SK-N-SH (cell line): ENCODE data around the gene HTR1E. TPM values are rescaled to one million over a fixed set of nuclear protein-coding genes. Genes with fewer than 3 reads are reported as not detected.

ENCODE experiments used
- CTCF ChIA-PET: fragments of 300-600, 350-600 bp; formaldehyde crosslinking; extraction: SDS; loops from one replicate; lab custom pipeline; 2021; lab: Yijun Ruan, JAX
- POLR2A ChIA-PET: fragments of 350-600 bp; sonication (Branson Sonifier 250); formaldehyde crosslinking; extraction: SDS; loops from one replicate; lab custom pipeline; 2020; ENCODE audit warnings: antibody characterized with exemption, inconsistent platforms; lab: Yijun Ruan, JAX
- DNase-seq: peaks from one replicate; pipeline ENCODE4 v3.0.0; 2012
- H2AFZ ChIP-seq: fragments of 200-600 bp; sonication (generic); 2 replicates; pipeline ENCODE4 v1.8.1; 2016; ENCODE audit warnings: antibody characterized with exemption, mild to moderate bottlenecking, low read depth
- H3F3A ChIP-seq: fragments of 200-600 bp; sonication (generic); replicated peaks from 2 replicates; pipeline ENCODE3; 2016; ENCODE audit warnings: antibody characterized with exemption, mild to moderate bottlenecking; ENCODE audit not compliant: insufficient read depth
- H3K27ac ChIP-seq, 2 experiments: fragments of 200-500 bp in 1 of 2; fragments of 200-600 bp in 1 of 2; sonication (Bioruptor generic) in 1 of 2; sonication (generic), shearing (Covaris generic) in 1 of 2; 2 replicates each; pipeline versions ENCODE4 v1.5.1 to v1.6.1; 2014 to 2016; ENCODE audit warnings: low read depth in 2 of 2, inconsistent platforms in 1 of 2, low read length in 1 of 2, mild to moderate bottlenecking in 1 of 2, mixed read lengths in 1 of 2
- H3K27me3 ChIP-seq: fragments of 200-600 bp; sonication (generic), shearing (Covaris generic); 2 replicates; pipeline ENCODE4 v1.6.1; 2016; ENCODE audit warnings: mixed run types; ENCODE audit not compliant: insufficient read depth
- H3K36me3 ChIP-seq, 2 experiments: fragments of 200-500 bp in 1 of 2; fragments of 200-600 bp in 1 of 2; sonication (Bioruptor generic) in 1 of 2; sonication (generic) in 1 of 2; replicated peaks in 1 of 2; 2 replicates each; pipeline versions ENCODE3 to v1.5.1; 2014 to 2016; ENCODE audit warnings: low read length in 1 of 2, mild to moderate bottlenecking in 1 of 2; ENCODE audit not compliant: insufficient read depth in 2 of 2, control insufficient read depth in 1 of 2
- H3K4me1 ChIP-seq, 2 experiments: fragments of 200-500 bp in 1 of 2; fragments of 200-600 bp in 1 of 2; sonication (Bioruptor generic) in 1 of 2; sonication (generic), shearing (Covaris generic) in 1 of 2; 2 replicates each; pipeline versions ENCODE4 v1.5.1 to v1.6.1; 2014 to 2016; ENCODE audit warnings: low read depth in 1 of 2, low read length in 1 of 2, mixed run types in 1 of 2; ENCODE audit not compliant: insufficient read depth in 2 of 2, control insufficient read depth in 1 of 2
- H3K4me2 ChIP-seq: fragments of 200-600 bp; sonication (generic), shearing (Covaris generic); 2 replicates; pipeline ENCODE4 v1.6.1; 2017; ENCODE audit warnings: mixed run types
- H3K4me3 ChIP-seq, 2 experiments: fragments of 200-500 bp in 1 of 2; fragments of 200-600 bp in 1 of 2; sonication (Bioruptor generic) in 1 of 2; sonication (generic), shearing (Covaris generic) in 1 of 2; 2 replicates each; pipeline versions ENCODE4 v1.5.1 to v1.8.1; 2014 to 2016; ENCODE audit warnings: low read depth in 2 of 2, inconsistent platforms in 1 of 2, low read length in 1 of 2, mild to moderate bottlenecking in 1 of 2, mixed read lengths in 1 of 2, moderate library complexity in 1 of 2
- H3K79me2 ChIP-seq: fragments of 200-600 bp; sonication (generic); 2 replicates; pipeline ENCODE4 v1.8.1; 2017; ENCODE audit warnings: mild to moderate bottlenecking; ENCODE audit not compliant: insufficient read depth
- H3K9ac ChIP-seq: fragments of 200-600 bp; sonication (generic); 2 replicates; pipeline ENCODE4 v1.6.1; 2017; ENCODE audit warnings: mixed run types
- H3K9me2 ChIP-seq: fragments of 200-600 bp; sonication (generic); 2 replicates; pipeline ENCODE4 v1.6.1; 2017; ENCODE audit warnings: mixed run types
- H3K9me3 ChIP-seq: fragments of 200-600 bp; sonication (generic); 2 replicates; pipeline ENCODE4 v1.6.1; 2017; ENCODE audit warnings: mixed run types, mild to moderate bottlenecking, moderate library complexity
- H4K20me1 ChIP-seq: fragments of 200-600 bp; sonication (generic); 2 replicates; pipeline ENCODE4 v1.6.1; 2017; ENCODE audit warnings: mild to moderate bottlenecking, mixed run types; ENCODE audit not compliant: insufficient read depth
- FOSL2 ChIP-seq: IDR thresholded peaks from 2 replicates; pipeline ENCODE4 v1.4.0; 2012; ENCODE audit warnings: low read depth, mild to moderate bottlenecking, moderate library complexity, borderline replicate concordance
- FOXM1 ChIP-seq: IDR thresholded peaks from 2 replicates; pipeline ENCODE4 v1.4.0; 2012; ENCODE audit warnings: low read depth, mild to moderate bottlenecking
- GATA2 ChIP-seq: sonication (generic); formaldehyde crosslinking; IDR thresholded peaks from 2 replicates; pipeline ENCODE4 v1.5.0; 2020; ENCODE audit warnings: mild to moderate bottlenecking, missing genetic modification reagents
- JUND ChIP-seq: IDR thresholded peaks from 2 replicates; pipeline ENCODE4 v1.4.0; 2012
- MXI1 ChIP-seq: IDR thresholded peaks from 2 replicates; pipeline ENCODE4 v1.6.1; 2012; ENCODE audit warnings: mild to moderate bottlenecking, low read depth, low read length, improper control_type of control experiment
- NFIC ChIP-seq: IDR thresholded peaks from 2 replicates; pipeline ENCODE4 v1.4.0; 2012; ENCODE audit warnings: borderline replicate concordance
- RFX5 ChIP-seq: IDR thresholded peaks from 2 replicates; pipeline ENCODE4 v1.6.1; 2012; ENCODE audit warnings: mild to moderate bottlenecking, improper control_type of control experiment, low read length
- TCF12 ChIP-seq: IDR thresholded peaks from 2 replicates; pipeline ENCODE4 v1.4.0; 2012
- WGBS: methylation state at CpG from one replicate; pipeline ENCODE4 v1.1.6; 2017; ENCODE audit warnings: low lambda C conversion rate; 5-methylcytosine and 5-hydroxymethylcytosine counted together
- polyA plus RNA-seq, 3 experiments: library from polyadenylated mRNA; depleted of rRNA; stranded (reverse); fragments of >200 nt; gene quantifications; 2 replicates each; pipeline ENCODE4 v1.2.3, GENCODE V29; 2012
- TF ChIP-seq, protein P1 (sequence below): IDR thresholded peaks from 2 replicates; pipeline ENCODE4 v1.6.1; 2012; ENCODE audit warnings: mild to moderate bottlenecking, low read depth, low read length, moderate library complexity
- TF ChIP-seq, protein P2 (sequence below): fragments of 200-600 bp; sonication (generic); IDR thresholded peaks from 2 replicates; pipeline ENCODE4 v1.6.1; 2017; ENCODE audit warnings: antibody characterized with exemption, mild to moderate bottlenecking, moderate library complexity
- TF ChIP-seq, protein P3 (sequence below): IDR thresholded peaks from 2 replicates; pipeline ENCODE4; 2012
- TF ChIP-seq, protein P4 (sequence below): IDR thresholded peaks from 2 replicates; pipeline ENCODE4 v1.4.0; 2012; ENCODE audit warnings: low read depth, borderline replicate concordance

HTR1E gene
- polyA plus RNA-seq, 1 of the 3 experiments (the other 2 are of a cell fraction) = 0.02 TPM

DNA sequence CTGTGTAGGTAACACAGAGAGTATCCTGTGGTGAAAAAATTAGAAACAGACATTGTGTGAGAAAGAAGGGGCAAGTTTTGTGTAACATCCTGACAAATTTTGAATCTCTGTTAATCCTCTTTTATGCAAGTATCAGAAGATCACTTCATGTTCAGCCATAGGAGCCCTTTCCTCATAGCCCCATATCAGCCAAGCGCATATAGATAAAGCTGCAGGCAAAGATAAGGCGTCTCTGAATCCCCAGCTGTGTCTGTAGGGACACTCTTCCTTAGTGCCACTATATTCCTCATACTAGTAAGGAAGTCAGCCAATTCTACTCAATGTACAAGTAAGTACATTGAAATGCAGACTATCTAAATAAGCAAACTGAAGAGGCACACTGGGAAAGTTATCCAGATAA is 22.3 kb downstream of the HTR1E start:
- no peaks in the 10 kb centered on the region for H3K9me3 ChIP-seq
- POLR2A ChIA-PET = interaction anchor here (0.6 kb wide), 1 partner anchor 9 kb away, joined by 5 read pairs; no protein-coding TSS in a partner anchor
- no peak overlapping the region; a peak in 1 of 4 replicates for H3K27ac ChIP-seq
- DNase-seq = no peak
- no peak overlapping the region for H3K9ac ChIP-seq
- H3K9me2 ChIP-seq = no peaks in the 10 kb centered on the region
- H3K4me2 ChIP-seq = no peak overlapping the region
- no peaks in the 10 kb centered on the region for H3K36me3 ChIP-seq
- H2AFZ ChIP-seq = no peak overlapping the region
- H3K27me3 ChIP-seq = no peaks in the 10 kb centered on the region
- H3K79me2 ChIP-seq = no peaks in the 10 kb centered on the region
- no peak for TF ChIP-seq TCF12
- TF ChIP-seq, protein P1, sequence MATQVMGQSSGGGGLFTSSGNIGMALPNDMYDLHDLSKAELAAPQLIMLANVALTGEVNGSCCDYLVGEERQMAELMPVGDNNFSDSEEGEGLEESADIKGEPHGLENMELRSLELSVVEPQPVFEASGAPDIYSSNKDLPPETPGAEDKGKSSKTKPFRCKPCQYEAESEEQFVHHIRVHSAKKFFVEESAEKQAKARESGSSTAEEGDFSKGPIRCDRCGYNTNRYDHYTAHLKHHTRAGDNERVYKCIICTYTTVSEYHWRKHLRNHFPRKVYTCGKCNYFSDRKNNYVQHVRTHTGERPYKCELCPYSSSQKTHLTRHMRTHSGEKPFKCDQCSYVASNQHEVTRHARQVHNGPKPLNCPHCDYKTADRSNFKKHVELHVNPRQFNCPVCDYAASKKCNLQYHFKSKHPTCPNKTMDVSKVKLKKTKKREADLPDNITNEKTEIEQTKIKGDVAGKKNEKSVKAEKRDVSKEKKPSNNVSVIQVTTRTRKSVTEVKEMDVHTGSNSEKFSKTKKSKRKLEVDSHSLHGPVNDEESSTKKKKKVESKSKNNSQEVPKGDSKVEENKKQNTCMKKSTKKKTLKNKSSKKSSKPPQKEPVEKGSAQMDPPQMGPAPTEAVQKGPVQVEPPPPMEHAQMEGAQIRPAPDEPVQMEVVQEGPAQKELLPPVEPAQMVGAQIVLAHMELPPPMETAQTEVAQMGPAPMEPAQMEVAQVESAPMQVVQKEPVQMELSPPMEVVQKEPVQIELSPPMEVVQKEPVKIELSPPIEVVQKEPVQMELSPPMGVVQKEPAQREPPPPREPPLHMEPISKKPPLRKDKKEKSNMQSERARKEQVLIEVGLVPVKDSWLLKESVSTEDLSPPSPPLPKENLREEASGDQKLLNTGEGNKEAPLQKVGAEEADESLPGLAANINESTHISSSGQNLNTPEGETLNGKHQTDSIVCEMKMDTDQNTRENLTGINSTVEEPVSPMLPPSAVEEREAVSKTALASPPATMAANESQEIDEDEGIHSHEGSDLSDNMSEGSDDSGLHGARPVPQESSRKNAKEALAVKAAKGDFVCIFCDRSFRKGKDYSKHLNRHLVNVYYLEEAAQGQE = no peak
- no peak for TF ChIP-seq FOSL2
- TF ChIP-seq, protein P2, sequence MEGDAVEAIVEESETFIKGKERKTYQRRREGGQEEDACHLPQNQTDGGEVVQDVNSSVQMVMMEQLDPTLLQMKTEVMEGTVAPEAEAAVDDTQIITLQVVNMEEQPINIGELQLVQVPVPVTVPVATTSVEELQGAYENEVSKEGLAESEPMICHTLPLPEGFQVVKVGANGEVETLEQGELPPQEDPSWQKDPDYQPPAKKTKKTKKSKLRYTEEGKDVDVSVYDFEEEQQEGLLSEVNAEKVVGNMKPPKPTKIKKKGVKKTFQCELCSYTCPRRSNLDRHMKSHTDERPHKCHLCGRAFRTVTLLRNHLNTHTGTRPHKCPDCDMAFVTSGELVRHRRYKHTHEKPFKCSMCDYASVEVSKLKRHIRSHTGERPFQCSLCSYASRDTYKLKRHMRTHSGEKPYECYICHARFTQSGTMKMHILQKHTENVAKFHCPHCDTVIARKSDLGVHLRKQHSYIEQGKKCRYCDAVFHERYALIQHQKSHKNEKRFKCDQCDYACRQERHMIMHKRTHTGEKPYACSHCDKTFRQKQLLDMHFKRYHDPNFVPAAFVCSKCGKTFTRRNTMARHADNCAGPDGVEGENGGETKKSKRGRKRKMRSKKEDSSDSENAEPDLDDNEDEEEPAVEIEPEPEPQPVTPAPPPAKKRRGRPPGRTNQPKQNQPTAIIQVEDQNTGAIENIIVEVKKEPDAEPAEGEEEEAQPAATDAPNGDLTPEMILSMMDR = no peak
- no peak for TF ChIP-seq FOXM1
- no peak for TF ChIP-seq GATA2 (CRISPR knock-in tag)
- no peak for TF ChIP-seq JUND
- TF ChIP-seq, protein P3, sequence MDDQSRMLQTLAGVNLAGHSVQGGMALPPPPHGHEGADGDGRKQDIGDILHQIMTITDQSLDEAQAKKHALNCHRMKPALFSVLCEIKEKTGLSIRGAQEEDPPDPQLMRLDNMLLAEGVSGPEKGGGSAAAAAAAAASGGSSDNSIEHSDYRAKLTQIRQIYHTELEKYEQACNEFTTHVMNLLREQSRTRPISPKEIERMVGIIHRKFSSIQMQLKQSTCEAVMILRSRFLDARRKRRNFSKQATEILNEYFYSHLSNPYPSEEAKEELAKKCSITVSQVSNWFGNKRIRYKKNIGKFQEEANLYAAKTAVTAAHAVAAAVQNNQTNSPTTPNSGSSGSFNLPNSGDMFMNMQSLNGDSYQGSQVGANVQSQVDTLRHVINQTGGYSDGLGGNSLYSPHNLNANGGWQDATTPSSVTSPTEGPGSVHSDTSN = no peak
- TF ChIP-seq RFX5 = no peak
- no peak for TF ChIP-seq MXI1
- TF ChIP-seq, protein P4, sequence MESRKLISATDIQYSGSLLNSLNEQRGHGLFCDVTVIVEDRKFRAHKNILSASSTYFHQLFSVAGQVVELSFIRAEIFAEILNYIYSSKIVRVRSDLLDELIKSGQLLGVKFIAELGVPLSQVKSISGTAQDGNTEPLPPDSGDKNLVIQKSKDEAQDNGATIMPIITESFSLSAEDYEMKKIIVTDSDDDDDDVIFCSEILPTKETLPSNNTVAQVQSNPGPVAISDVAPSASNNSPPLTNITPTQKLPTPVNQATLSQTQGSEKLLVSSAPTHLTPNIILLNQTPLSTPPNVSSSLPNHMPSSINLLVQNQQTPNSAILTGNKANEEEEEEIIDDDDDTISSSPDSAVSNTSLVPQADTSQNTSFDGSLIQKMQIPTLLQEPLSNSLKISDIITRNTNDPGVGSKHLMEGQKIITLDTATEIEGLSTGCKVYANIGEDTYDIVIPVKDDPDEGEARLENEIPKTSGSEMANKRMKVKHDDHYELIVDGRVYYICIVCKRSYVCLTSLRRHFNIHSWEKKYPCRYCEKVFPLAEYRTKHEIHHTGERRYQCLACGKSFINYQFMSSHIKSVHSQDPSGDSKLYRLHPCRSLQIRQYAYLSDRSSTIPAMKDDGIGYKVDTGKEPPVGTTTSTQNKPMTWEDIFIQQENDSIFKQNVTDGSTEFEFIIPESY = no peak
- no peak for TF ChIP-seq NFIC
- TF ChIP-seq, all 33 proteins: peak for 0
- 57% methylated on average over 2 of the region's 2 CpGs for WGBS
- CTCF ChIA-PET = interaction anchor here (1.0 kb wide), 1 partner anchor 23 kb away, joined by 4 read pairs; the partner anchor contains the start of gene HTR1E
- no peaks in the 10 kb centered on the region for H3F3A ChIP-seq
- H3K4me3 ChIP-seq = no peak overlapping the region
- H3K4me1 ChIP-seq = peaks cover 0 to 11% of the 10 kb centered on the region in 2 experiments; a peak in 1 of 4 replicates
- H4K20me1 ChIP-seq = no peaks in the 10 kb centered on the region
